ENCODE data around the gene SLC25A33. TPM values are rescaled to one million over a fixed set of nuclear protein-coding genes. Genes with fewer than 3 reads are reported as not detected.

The SLC25A33 gene
- total RNA-seq, 1 experiment from 2014 or later: 15.2 TPM

Other genes starting within 250 kb of the SLC25A33 start
- 16.2 and 24.4 TPM in 2 replicates for gene SPSB1, start 246.6 kb upstream of the SLC25A33 start, total RNA-seq (2014; rRNA removed; shearing (Covaris generic))
- gene TMEM201, start 49.4 kb downstream of the SLC25A33 start, total RNA-seq (2014; rRNA removed; shearing (Covaris generic)): 8.7 and 10.1 TPM in 2 replicates
- gene PIK3CD, start 112.3 kb downstream of the SLC25A33 start, total RNA-seq (2014; rRNA removed; shearing (Covaris generic)): 9.0 and 15.7 TPM in 2 replicates

Data from SJSA1 (cell line).